CD4-positive, alpha-beta T cell treated with Interleukin-4 for 1 hour (primary cell): ENCODE results near the gene KRTDAP.

Experiments used
- DNase-seq, 2 donors: peaks; one replicate each; pipeline ENCODE4 v3.0.0-alpha.2; 2020 to 2022

KRTDAP gene

GRCh38 chr19:35512831-35513627, 22.8 kb upstream of the KRTDAP start:
- no peak for DNase-seq

DNA sequence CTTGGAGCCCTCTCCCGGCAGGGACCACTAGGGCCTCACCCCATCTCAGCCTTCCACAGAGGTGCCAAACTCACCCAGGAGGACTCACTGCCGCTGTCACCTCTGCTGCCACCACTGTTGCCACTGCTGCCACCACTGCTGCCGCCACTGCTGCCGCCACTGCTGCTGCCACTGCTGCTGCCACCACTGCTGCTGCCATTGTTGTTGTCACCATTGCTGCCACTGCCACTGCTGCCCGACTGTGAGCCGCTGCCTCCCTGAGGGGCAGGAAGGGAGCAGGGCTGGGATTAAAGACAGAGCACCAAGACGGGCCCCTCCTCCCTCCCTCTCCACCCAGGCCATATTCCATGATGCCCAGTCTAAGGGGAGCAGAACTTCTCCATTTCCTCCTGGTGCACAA, 21.1 kb upstream of the KRTDAP start:
- no peak for DNase-seq

DNA sequence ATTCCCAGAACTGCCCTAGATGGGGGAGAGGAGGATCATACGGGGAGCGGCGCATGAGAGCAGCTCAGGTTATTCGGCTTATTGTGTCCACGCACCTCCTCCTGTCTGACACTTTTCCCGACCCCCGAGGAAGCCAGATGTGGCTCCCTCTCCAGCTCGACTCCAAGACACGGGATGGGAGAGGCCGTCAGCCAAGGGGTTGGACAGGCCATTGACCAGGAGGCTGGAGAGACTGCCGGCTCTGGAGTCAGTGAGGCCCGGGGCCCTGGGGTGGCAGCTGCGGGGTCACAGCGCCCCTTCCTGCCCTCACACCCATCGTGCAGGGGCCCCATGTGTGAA, 20.3 kb upstream of the KRTDAP start:
- no peak for DNase-seq

GRCh38 chr19:35509861-35510625, 19.8 kb upstream of the KRTDAP start:
- peak; percentile 67 to 68 for DNase-seq

GRCh38 chr19:35509018-35509652, 18.9 kb upstream of the KRTDAP start:
- peak; percentile 41 to 43 for DNase-seq

DNA sequence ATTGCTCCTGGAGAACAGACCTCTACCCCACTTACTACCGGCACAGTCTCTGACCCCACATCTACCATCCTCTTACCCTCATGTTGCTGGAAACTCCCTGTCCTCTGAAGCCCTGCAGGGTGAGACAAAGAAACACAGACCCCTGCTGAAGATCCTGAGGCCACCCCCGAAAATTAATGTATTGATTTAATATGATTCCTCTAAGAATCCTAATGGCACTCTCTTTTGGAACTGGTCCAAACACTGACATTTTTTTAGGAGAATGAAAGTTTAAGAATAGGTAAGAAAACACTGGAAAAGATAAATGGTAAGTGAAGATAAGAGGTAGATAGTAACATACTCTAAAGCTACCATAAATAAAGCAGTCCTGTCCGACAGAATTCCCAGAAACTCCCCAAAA, 17.9 kb upstream of the KRTDAP start:
- no peak for DNase-seq

DNA sequence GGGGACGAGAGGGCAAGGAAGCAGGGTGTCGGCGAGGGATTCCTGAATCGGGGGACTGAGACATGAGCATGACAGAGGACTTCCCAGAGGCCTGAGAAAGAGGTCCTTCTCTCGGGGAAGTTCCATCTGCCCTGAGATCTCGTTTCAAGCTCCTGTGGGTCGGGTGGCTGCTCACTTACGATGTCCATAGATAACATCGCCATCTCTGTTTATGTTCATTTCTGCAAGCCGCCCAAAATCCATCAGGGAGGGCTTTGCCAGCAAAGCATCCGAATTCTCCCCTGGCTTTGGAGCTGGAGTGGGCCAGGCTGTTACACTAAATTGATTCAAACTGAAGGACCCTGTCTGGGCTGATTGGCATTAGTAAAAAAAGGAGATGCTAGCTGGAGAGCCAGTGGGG, 17.3 kb upstream of the KRTDAP start:
- DNase-seq, result no peak

DNA sequence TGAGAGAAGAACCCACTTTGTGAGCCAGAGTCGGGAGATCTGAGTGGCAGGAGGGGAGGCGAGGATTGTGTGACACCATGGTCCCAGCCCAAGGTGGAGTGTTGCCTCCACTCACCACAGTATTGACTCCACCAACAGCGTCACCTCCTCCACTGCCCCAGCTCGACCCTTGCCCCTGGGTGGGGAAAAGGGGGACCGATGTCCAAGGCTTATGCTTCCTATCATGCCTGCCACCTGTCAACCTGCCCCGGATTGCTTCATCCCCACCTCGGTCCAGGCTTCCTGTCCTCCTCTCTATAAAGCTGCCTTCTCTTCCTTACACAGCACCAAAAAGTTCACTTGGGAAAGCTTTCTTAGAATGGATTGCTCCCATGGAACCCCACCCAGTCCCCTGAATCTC, 15.7 kb upstream of the KRTDAP start:
- DNase-seq, result no peak

DNA sequence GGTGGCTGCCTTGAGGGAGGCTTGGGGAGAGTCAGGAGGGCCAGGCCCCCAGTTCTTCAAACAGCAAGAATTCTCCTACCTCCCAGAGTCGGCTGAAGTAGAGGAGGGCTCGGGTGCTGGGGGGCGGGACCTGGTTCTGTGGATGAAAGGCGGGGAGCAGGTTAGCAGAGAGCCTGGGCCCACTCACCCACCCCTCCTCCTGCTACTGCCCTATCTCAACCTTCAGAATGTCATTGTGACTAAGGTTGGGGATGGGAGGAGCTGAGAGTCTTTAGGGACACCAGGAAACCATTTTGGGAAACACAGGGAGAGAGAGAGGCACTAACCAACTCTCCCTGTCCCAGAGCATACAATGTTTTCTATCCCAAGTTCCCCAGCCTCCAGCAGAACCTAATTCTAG, 12.5 kb upstream of the KRTDAP start:
- no peak for DNase-seq

GRCh38 chr19:35501684-35502083, 11.4 kb upstream of the KRTDAP start:
- DNase-seq, result no peak

DNA sequence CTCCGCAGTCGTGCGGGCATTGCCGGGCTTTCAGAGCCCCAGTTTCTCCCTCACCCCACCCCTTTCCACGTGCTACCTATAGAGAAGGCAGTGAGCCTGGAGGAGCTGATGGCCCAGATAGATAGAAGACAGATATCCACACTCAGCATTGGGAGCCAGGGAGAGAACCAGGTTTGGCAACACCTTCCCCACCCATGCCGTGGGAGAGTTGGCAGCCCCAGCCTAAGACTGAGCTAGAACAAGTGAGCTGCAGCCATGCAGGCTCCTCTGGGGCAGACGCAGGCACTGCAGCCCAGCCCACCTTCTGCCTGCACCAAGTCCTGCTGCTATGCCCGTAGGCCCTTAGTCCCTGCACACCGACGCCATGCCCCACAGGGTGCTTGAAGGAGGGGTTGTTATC, 10.3 kb upstream of the KRTDAP start:
- DNase-seq, result no peak

GRCh38 chr19:35498984-35499527, 8.8 kb upstream of the KRTDAP start:
- DNase-seq, result no peak

GRCh38 chr19:35498220-35498619, 8.0 kb upstream of the KRTDAP start:
- no peak for DNase-seq

DNA sequence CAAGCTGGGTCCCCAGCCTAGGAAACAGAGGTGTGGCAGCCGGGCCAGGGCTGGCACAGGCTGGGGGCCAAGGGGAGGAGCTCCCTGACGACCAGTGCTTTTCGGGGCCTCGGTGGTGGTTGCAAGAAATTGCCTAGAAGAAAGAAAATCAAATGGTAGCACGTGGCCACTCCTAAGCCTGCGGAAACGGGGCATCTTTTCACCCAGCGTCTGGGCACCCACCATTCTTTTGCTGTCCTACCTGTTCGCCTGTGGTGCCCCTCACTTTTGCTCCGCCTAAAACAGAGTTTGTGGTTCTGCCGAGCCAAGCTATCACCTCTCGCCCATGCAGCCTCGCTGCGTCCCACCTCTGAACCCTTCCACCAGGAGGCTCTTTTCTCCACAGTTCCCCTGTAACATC, 7.1 kb upstream of the KRTDAP start:
- DNase-seq, result no peak

GRCh38 chr19:35495107-35496064, 5.1 kb upstream of the KRTDAP start:
- peak; percentile 67 to 71 for DNase-seq

DNA sequence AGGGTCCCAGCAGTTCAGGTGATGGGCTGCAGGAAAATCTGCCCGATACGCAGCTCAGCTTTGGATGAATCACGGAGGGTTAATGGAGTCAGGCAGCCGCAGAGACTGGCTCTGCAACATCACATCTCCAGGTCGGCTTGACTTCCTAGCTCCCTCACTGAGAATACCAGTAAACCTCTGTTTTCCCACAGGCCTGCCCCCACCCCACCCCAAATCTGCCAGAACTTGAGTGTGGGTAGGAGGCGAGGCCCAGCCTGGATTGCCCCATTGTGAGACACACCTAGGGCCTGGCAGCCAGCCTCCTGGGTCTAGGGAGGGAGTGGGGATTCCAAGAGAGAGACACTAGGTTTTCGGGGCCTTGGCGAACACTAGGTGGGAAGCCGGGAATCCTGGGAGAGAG, 3.7 kb upstream of the KRTDAP start:
- no peak for DNase-seq

DNA sequence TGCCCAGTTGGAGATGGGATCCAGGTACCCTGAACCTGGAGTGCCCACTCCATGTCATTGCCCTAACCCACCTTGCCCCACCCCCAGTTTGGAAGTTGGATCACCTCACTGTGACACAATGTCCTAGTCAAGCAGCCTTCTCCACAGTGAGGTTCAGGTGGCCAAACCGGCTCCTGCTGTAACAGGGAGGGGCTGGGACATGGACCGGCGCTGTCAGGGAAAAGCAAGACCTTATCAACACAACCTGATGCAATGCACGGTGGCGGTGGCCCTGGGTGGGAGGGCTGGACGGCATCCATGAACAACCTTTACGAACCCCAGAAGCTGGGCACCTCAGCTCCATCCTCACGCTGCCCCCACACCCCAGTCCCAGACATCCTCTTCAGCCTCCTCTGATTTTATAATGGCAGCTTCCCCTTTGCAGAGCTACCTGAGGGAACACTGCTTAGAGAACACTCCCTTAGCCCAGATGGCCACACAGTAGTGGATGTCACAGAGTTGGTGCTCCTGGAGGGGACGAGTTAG, 1.6 kb upstream of the KRTDAP start:
- no peak for DNase-seq

- DNase-seq, result no peak
These were observed 1.6 kb downstream of the KRTDAP start for GRCh38 chr19:35488677-35489076.

- no peak for DNase-seq
These were observed 2.5 kb downstream of the KRTDAP start for GRCh38 chr19:35487656-35488182.

DNA sequence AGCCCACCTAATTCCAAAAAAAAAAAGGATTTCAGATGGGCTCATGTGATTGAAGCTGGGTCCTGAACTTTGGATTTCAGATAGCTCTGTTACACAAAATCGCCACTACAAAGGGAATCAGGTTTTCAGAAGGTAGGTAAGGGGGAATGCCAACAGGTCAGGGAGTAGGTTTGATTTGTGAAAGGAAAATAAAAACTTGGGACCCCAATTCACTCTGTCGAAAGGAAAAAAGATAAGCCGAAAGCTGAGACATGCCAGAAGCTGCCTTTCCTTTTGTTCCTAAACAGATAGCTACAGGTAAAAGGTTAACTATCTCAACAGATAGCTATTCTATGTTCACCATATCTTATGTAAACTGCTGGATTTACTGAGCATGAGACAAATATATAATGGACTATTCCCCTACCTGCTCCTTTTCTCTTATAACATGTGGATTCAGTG, 4.0 kb downstream of the KRTDAP start:
- DNase-seq, result no peak

DNA sequence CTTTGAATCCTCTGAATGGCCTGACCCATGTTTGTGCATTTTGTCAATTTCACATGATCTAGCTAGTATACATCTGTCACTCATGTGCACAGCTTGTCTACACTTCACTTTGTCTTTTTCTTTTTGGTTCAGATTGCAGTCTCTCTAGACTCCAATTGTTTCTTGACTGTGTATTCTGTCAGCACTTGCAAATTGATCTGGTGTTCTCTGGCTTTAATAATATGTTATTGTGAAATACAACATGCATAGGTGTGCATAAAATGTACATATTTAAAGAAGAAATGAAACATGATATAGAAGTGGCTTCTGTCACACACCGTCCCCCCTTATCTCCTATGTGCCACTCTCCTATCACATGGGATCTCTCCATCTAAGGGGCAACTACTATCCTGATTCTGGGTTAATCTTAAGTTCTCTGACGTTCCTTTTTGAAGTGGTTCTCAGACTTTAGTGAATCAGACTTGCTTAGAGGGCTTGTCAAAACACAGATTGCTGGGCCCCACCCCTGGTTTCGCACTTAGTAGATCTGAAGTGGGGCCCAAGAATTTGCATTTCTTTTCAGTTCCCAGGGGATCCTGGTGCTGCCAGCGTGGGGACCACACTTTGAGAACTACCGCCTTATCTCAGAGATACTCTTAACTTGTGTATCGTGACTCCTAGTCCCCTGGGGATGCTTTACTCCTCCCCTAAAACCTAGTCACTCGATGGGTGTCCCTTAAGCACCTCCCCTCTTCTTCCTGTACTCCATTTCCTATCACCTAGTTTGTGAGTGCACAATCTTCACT, 5.8 kb downstream of the KRTDAP start:
- peak in 1 of 2 donors; percentile 55 for DNase-seq
